H1 (cell line): ENCODE measurements around the gene GNAQ. TPM values are rescaled to one million over a fixed set of nuclear protein-coding genes. Genes with fewer than 3 reads are reported as not detected.

Experiments
- MAFK ChIP-seq: IDR thresholded peaks from 2 replicates; pipeline ENCODE4 v1.6.1; 2012; ENCODE audit warnings: low read depth, mild to moderate bottlenecking, improper control_type of control experiment, low read length
- POLR2AphosphoS5 ChIP-seq: IDR thresholded peaks from 2 replicates; pipeline ENCODE4 v1.6.1; 2011; ENCODE audit warnings: low read depth, low read length
- RXRA ChIP-seq: IDR thresholded peaks from 2 replicates; pipeline ENCODE4 v1.6.1; 2011; ENCODE audit warnings: low read depth, mild to moderate bottlenecking, low read length, moderate library complexity; ENCODE audit not compliant: insufficient read depth
- TCF12 ChIP-seq: IDR thresholded peaks from 2 replicates; pipeline ENCODE4 v1.6.1; 2011; ENCODE audit warnings: low read depth, mild to moderate bottlenecking, low read length
- polyA plus RNA-seq, 7 experiments: library from polyadenylated mRNA; depleted of rRNA in 3 of 7; stranded (reverse) in 5 of 7; unstranded in 2 of 7; fragments of >200 nt in 5 of 7; fragments of 200-250 nt in 2 of 7; gene quantifications; 1 replicate in 5 of 7; 2 replicates in 1 of 7; 4 replicates in 1 of 7; pipeline versions ENCODE4 v1.2.1 to v1.2.3, GENCODE V29; 2011 to 2013; ENCODE audit warnings: missing spikeins in 2 of 7, mixed read lengths in 2 of 7
- total RNA-seq: library from RNA; stranded (reverse); fragmentation: NEBNext Ultra II Directional; extraction: Animal tissue kit (Norgen Biotek cat#: 25700); gene quantifications from 2 replicates; pipeline ENCODE4 v1.2.1, GENCODE V29; 2021

The GNAQ gene
- total and polyA plus RNA-seq, 2 of the 8 experiments (the other 6 are each of a cell fraction or from before 2014, with no cell fraction given): 22.8 to 63.8 TPM

DNA sequence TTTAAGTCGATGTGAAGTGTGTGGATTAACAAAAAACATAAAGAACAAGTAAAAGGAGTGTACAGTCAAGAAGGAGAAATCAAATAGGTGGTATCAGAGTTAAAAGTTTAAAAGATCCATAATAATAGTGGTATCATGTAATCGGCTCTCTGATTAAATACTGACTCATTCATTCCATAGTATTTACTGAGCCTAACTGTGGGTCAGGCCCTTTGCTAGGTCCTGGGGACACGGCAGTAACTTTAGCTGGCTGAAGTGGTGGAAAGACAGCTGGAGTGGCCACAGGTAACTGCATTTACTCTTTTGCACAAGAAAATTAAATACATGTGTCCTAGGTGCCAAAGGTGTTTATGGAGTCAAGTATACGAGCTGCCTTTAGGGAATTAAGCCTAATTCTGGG, 124.0 kb downstream of the GNAQ start (continued):
- no peak for TF ChIP-seq POLR2AphosphoS5
- no peak for TF ChIP-seq RXRA
- TF ChIP-seq TCF12: no peak
- no peak for TF ChIP-seq MAFK
